GM12865 (cell line): ENCODE data around the gene OR5D13.

Experiments
- DNase-seq: peaks from one replicate; pipeline ENCODE4 v3.0.0; 2010; ENCODE audit warnings: low read depth
- H3K4me3 ChIP-seq: 2 replicates; pipeline ENCODE4 v1.5.1; 2011; ENCODE audit warnings: mild to moderate bottlenecking, low read depth, low read length, control low read depth
- TF ChIP-seq, protein P1 (sequence below): IDR thresholded peaks from 2 replicates; pipeline ENCODE4 v1.5.1; 2011; ENCODE audit warnings: low read length, control low read depth, low read depth, inconsistent platforms; ENCODE audit not compliant: insufficient read depth; ENCODE audit errors: missing control alignments

The OR5D13 gene

DNA sequence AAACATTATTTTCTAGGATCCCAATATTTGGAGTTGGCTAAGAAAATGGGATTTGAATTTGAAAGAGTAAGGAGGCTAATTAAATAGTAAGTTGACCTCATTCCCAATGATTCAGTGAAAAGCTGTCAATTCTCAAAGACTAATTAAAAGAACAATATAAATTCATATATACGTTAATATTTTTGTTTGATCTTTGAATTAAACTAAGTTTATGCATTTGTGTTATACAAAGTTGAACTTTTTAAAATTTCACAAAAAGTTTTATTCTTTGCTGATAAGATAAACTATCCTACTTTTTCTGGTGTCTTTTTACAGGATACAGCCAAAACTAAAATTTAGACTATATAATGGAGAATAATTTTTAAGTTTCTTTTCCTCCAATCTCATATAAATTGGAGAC lies 37.8 kb downstream of the OR5D13 start, which contains the start of gene OR5L1:
OR5L1 (plus strand) TSS at position 301 of the 400 bp plus-strand sequence. CDS start 100 bp downstream, outside the sequence.
- TF ChIP-seq, protein P1, sequence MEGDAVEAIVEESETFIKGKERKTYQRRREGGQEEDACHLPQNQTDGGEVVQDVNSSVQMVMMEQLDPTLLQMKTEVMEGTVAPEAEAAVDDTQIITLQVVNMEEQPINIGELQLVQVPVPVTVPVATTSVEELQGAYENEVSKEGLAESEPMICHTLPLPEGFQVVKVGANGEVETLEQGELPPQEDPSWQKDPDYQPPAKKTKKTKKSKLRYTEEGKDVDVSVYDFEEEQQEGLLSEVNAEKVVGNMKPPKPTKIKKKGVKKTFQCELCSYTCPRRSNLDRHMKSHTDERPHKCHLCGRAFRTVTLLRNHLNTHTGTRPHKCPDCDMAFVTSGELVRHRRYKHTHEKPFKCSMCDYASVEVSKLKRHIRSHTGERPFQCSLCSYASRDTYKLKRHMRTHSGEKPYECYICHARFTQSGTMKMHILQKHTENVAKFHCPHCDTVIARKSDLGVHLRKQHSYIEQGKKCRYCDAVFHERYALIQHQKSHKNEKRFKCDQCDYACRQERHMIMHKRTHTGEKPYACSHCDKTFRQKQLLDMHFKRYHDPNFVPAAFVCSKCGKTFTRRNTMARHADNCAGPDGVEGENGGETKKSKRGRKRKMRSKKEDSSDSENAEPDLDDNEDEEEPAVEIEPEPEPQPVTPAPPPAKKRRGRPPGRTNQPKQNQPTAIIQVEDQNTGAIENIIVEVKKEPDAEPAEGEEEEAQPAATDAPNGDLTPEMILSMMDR = no peak
- no peak within 1 kb of the TSS for H3K4me3 ChIP-seq

DNA sequence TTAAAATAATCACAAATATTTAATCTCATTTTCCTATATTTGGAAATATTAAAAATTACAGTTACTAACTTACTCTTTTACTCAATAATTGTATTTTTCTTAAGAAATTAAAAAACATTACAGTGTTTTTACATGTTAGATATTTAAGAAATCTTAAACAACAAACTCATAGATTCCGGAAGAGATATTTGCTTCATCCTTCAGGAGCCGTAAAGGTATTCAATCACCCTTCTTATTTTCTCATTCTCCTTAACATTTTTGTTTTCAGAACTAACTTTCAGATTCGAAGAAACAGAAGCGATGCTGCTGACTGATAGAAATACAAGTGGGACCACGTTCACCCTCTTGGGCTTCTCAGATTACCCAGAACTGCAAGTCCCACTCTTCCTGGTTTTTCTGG lies 46.1 kb downstream of the OR5D13 start, which contains the start of gene OR5D18:
OR5D18 (plus strand) TSS at position 301 of the 400 bp plus-strand sequence; CDS start at position 301, 0 bp downstream.
- no peak for DNase-seq
- no peak within 1 kb of the TSS for H3K4me3 ChIP-seq
- TF ChIP-seq, protein P1 = no peak

More for the DNA sequence above, 37.8 kb downstream of the OR5D13 start, which contains the start of gene OR5L1:
- no peak for DNase-seq
